T-helper 22 cell (primary cell): ENCODE data around the gene GLI3.

Source experiments
- DNase-seq: peaks from one replicate; pipeline ENCODE4 v3.0.0-alpha.2; 2020; ENCODE audit warnings: low read depth

Gene GLI3

GRCh38 chr7:42081671-42082070 lies 155.3 kb downstream of the GLI3 start:
- no peak for DNase-seq

GRCh38 chr7:42080841-42081586 lies 156.0 kb downstream of the GLI3 start:
- no peak for DNase-seq

- no peak for DNase-seq
Observed at GRCh38 chr7:42077271-42078135, 159.5 kb downstream of the GLI3 start.

- DNase-seq: no peak
Observed at GRCh38 chr7:42076870-42077269, 160.1 kb downstream of the GLI3 start.

- no peak for DNase-seq
Observed at GRCh38 chr7:42075418-42075817, 161.6 kb downstream of the GLI3 start.

GRCh38 chr7:42074076-42074475 lies 162.9 kb downstream of the GLI3 start:
- no peak for DNase-seq

GRCh38 chr7:42071372-42072261 lies 165.4 kb downstream of the GLI3 start:
- no peak for DNase-seq

DNA sequence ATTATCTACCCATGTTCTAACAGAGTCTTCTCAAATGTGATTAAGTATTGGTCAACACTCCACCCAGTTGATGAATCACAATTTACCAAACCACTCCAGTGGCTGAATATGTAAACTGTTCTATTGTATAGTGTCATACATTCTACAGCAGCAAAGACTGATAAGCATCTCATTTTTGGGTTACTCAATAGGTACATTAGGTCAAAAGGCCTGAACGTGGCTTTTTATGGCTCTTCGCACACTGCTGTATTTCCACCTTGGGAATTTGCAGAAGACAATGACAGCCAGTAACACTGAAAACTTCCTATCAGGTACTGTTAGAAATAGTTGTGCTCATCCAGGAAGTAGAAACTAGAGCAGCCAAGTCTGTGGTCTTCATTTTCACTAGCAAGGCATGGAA lies 166.9 kb downstream of the GLI3 start:
- DNase-seq: no peak

GRCh38 chr7:42069590-42069989 lies 167.4 kb downstream of the GLI3 start:
- no peak for DNase-seq

DNA sequence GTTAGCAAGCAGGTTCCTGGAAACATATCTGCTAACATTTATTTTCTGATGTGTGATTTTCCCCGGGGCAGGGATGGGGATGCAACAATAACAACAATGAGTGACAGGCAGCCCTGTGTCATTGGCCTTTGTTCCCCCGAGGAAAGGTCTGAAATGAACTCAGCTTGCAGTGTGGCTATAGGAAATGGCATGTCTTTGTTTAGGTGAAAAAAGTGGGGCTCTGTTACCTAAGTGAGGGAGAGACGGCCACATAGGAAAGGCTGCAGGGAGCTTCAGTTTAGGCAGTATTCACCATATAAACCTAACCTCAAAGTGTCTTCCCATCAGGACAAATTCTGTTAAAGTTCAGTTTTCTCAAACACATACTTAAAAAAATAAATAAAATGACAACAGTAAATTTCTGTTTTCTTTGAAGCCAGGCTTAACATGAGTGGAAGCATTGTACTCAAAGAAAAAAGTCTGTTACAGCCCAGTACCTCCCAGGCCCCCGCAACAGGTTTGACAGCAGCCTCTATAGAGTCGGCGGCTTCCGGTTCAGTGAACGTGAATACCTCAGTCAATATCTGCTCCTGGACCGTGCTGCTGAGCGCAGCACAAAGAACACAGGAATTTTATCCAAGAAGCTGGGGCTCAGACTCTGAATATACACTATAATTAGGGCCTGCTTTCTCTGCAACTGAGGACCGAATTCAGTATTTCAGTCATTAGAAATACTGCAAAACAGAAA lies 168.3 kb downstream of the GLI3 start:
- no peak for DNase-seq

DNA sequence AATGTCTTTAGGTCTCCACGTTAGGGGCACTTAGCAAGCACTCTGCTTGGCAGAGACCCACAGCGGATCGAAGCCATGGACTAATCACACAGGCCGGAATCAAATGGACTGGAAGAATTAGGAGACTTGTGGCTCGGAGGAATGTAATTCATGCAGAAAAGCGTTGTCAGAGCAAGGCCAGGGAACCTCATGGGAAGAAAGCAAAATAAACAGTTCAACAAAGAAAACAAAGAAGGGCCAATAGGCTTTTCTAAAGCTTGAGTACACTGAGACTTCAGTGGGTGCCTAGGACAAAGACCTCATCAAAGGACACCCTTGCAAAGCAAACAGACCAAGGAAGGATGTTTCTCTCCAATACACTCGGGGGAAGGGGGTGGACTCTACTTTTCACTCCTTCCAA lies 171.1 kb downstream of the GLI3 start:
- DNase-seq: no peak

- DNase-seq: no peak
Observed at GRCh38 chr7:42065015-42065414, 172.0 kb downstream of the GLI3 start.

DNA sequence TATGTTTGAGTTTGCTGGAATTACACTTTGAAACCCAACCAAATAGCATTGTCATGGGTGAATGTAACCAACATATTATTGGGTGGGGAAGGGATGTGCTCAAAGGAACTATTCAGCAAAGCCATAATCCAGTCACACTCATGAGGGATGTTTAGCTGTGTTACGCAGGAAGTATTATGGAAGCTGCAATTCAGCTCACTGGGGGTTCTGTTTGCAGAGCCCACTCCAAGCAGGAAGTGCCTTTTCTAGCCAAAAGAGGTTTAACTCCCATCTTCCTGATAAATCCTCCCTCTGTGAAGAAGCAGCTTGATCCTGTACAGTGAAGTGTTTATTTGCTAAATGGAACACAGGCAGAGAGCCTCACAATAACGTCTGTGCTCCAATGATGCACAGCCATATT lies 172.5 kb downstream of the GLI3 start:
- no peak for DNase-seq

DNA sequence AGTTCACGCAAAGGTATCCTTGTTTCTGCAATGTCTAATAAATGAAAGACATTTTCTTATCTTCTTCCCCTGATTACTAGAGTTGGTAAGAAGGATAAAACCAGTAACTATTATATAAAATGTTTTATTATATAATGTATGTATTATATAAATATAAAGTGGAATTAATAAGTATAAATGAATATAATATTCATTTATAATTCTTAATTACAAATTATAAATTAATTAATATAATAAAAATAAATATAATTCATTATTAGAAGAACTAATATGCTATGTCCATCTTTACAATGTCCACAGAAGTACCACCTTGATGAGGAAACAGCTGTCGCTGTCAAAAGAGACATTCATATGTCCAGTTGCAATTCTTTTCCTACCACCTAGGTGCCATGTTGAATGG lies 177.7 kb downstream of the GLI3 start:
- DNase-seq: no peak

GRCh38 chr7:42057331-42057730 lies 179.7 kb downstream of the GLI3 start:
- no peak for DNase-seq

GRCh38 chr7:42055171-42055570 lies 181.8 kb downstream of the GLI3 start:
- DNase-seq: no peak

- DNase-seq: no peak
Observed at GRCh38 chr7:42053834-42054233, 183.2 kb downstream of the GLI3 start.

DNA sequence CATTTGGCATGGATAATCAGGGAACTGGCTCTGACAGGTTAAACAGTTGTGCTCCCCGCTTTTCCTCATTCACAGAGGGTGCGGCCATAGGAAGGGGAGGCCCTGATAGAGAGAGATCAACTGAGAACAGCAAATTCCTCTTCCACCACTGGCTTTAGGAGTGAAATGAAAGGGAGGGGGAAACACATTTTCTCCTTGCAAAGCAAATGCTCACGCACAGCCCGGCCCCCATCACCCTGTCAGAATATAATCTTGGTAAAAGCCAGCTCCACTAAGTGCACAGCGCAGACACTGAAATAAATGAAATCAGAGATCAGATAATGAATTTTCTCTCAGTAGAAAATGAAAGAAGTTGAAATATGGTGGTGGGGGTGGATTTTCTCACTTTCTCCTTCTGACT lies 187.2 kb downstream of the GLI3 start:
- DNase-seq: no peak

- no peak for DNase-seq
Observed at GRCh38 chr7:42046483-42046882, 190.5 kb downstream of the GLI3 start.

GRCh38 chr7:42045961-42046360 lies 191.0 kb downstream of the GLI3 start:
- no peak for DNase-seq

- DNase-seq: no peak
Observed at GRCh38 chr7:42039921-42040320, 197.1 kb downstream of the GLI3 start.

GRCh38 chr7:42035210-42035609 lies 201.8 kb downstream of the GLI3 start:
- no peak for DNase-seq
